Osteoblast (primary cell): ENCODE results near the gene SNAPC4. TPM values are rescaled to one million over a fixed set of nuclear protein-coding genes. Genes with fewer than 3 reads are reported as not detected.

ENCODE experiments used
- DNase-seq: peaks from one replicate; pipeline ENCODE4 v3.0.0; 2011; ENCODE audit warnings: low spot score, mixed read lengths; ENCODE audit not compliant: insufficient read length; ENCODE audit errors: missing footprints
- H2AFZ ChIP-seq: 2 replicates; pipeline ENCODE4 v1.6.0; 2011; ENCODE audit warnings: mild to moderate bottlenecking, low read length
- H3K27ac ChIP-seq: 2 replicates; pipeline ENCODE4 v1.5.1; 2011; ENCODE audit warnings: mild to moderate bottlenecking, low read depth, low read length, moderate library complexity
- H3K27me3 ChIP-seq: 2 replicates; pipeline ENCODE4 v1.6.0; 2012; ENCODE audit warnings: mild to moderate bottlenecking, control low read depth, inconsistent platforms, low read length, moderate library complexity; ENCODE audit not compliant: insufficient read depth
- H3K36me3 ChIP-seq: 2 replicates; pipeline ENCODE4 v1.5.1; 2011; ENCODE audit warnings: mild to moderate bottlenecking, low read length, control low read depth, moderate library complexity; ENCODE audit not compliant: insufficient read depth
- H3K4me1 ChIP-seq: 2 replicates; pipeline ENCODE4 v1.5.1; 2011; ENCODE audit warnings: mild to moderate bottlenecking, low read length, control low read depth, moderate library complexity; ENCODE audit not compliant: insufficient read depth
- H3K4me2 ChIP-seq: 2 replicates; pipeline ENCODE4 v1.6.0; 2011; ENCODE audit warnings: mild to moderate bottlenecking, low read length; ENCODE audit not compliant: insufficient read depth
- H3K4me3 ChIP-seq: fragments of 200-600 bp; sonication (generic); 3 replicates; pipeline ENCODE4 v1.5.1; 2012; ENCODE audit warnings: mild to moderate bottlenecking, low read length, inconsistent platforms; ENCODE audit not compliant: insufficient read depth
- H3K79me2 ChIP-seq: 2 replicates; pipeline ENCODE4 v1.6.0; 2012; ENCODE audit warnings: mild to moderate bottlenecking, low read length, control low read depth, inconsistent platforms; ENCODE audit not compliant: insufficient read depth
- H3K9me3 ChIP-seq: 2 replicates; pipeline ENCODE4 v1.5.1; 2011; ENCODE audit warnings: low read depth, low read length, control low read depth
- H4K20me1 ChIP-seq: 2 replicates; pipeline ENCODE4 v1.6.0; 2012; ENCODE audit warnings: mild to moderate bottlenecking, low read length, control low read depth; ENCODE audit not compliant: insufficient read depth
- total RNA-seq: library from RNA; depleted of rRNA; stranded (reverse); fragments of >200 nt; gene quantifications from 2 replicates; pipeline ENCODE4 v1.2.3, GENCODE V29; 2012
- TF ChIP-seq, protein P1 (sequence below): IDR thresholded peaks from 2 replicates; pipeline ENCODE4 v1.5.1; 2011; ENCODE audit warnings: mild to moderate bottlenecking, low read depth, low read length, moderate library complexity; ENCODE audit errors: extremely low read depth

Gene SNAPC4
- total RNA-seq, 1 donor: 9.0 TPM

GRCh38 chr9:136385015-136385414 lies 15.0 kb downstream of the SNAPC4 start:
- no peak for DNase-seq
- peaks cover 4% of the 10 kb centered on the region for H4K20me1 ChIP-seq
- H3K27me3 ChIP-seq: no peaks in the 10 kb centered on the region
- H3K27ac ChIP-seq: no peak overlapping the region
- H3K79me2 ChIP-seq: no peaks in the 10 kb centered on the region
- TF ChIP-seq, protein P1, sequence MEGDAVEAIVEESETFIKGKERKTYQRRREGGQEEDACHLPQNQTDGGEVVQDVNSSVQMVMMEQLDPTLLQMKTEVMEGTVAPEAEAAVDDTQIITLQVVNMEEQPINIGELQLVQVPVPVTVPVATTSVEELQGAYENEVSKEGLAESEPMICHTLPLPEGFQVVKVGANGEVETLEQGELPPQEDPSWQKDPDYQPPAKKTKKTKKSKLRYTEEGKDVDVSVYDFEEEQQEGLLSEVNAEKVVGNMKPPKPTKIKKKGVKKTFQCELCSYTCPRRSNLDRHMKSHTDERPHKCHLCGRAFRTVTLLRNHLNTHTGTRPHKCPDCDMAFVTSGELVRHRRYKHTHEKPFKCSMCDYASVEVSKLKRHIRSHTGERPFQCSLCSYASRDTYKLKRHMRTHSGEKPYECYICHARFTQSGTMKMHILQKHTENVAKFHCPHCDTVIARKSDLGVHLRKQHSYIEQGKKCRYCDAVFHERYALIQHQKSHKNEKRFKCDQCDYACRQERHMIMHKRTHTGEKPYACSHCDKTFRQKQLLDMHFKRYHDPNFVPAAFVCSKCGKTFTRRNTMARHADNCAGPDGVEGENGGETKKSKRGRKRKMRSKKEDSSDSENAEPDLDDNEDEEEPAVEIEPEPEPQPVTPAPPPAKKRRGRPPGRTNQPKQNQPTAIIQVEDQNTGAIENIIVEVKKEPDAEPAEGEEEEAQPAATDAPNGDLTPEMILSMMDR: no peak
- no peaks in the 10 kb centered on the region for H3K4me1 ChIP-seq
- peaks cover 61% of the 10 kb centered on the region for H3K36me3 ChIP-seq
- no peak overlapping the region for H2AFZ ChIP-seq
- H3K4me2 ChIP-seq: no peak overlapping the region
- no peaks in the 10 kb centered on the region for H3K9me3 ChIP-seq
- no peak overlapping the region for H3K4me3 ChIP-seq

GRCh38 chr9:136383436-136383835 lies 16.5 kb downstream of the SNAPC4 start:
- Histone ChIP-seq H3K4me1 (no peaks in the 10 kb centered on the region), H3K4me2 (no peak overlapping the region), H2AFZ (no peak overlapping the region), H4K20me1 (no peaks in the 10 kb centered on the region), H3K9me3 (no peaks in the 10 kb centered on the region), H3K79me2 (no peaks in the 10 kb centered on the region), H3K36me3 (peaks cover 47% of the 10 kb centered on the region), H3K27me3 (no peaks in the 10 kb centered on the region), H3K4me3 (no peak overlapping the region), H3K27ac (no peak overlapping the region)
- TF ChIP-seq, protein P1: no peak
- DNase-seq: no peak

DNA sequence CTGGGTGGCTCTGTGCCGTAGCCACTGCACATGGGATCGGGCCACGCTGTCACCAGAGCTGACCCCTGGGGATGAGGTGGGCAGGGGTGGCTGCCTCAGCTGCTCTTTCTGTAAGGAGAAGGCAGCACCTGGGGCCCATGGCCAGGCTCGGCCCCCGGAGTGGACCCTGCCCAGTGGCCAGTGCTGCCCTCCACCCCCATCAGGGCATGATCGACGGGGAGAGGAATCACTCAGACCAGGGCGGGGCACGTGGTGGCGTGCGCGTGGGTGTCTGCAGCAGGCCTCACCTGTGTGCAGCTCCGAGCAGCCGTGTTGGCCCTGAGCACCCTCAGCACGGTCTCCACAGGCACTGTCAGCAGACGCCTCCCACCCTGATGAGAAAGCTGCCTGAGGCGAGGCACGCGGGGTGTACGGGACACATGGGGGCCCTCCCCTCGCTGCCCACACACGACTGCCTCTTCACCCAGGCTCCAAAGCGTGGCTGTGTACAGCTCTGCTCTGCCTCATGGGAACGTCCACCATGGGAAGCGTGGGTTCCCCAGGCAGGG lies 17.9 kb downstream of the SNAPC4 start:
- Histone ChIP-seq H4K20me1 (no peaks in the 10 kb centered on the region), H3K27me3 (no peaks in the 10 kb centered on the region), H3K4me1 (no peaks in the 10 kb centered on the region), H3K4me2 (no peak overlapping the region), H3K36me3 (peaks cover 35% of the 10 kb centered on the region), H2AFZ (no peak overlapping the region), H3K79me2 (no peaks in the 10 kb centered on the region), H3K27ac (no peak overlapping the region), H3K9me3 (no peaks in the 10 kb centered on the region), H3K4me3 (no peak overlapping the region)
- no peak for DNase-seq
- TF ChIP-seq, protein P1: no peak

- H3K4me3 ChIP-seq: no peak overlapping the region
- peaks cover 31% of the 10 kb centered on the region for H3K36me3 ChIP-seq
- no peak overlapping the region for H3K27ac ChIP-seq
- no peaks in the 10 kb centered on the region for H3K4me1 ChIP-seq
- H3K27me3 ChIP-seq: no peaks in the 10 kb centered on the region
- DNase-seq: no peak
- H3K9me3 ChIP-seq: no peaks in the 10 kb centered on the region
- TF ChIP-seq, protein P1: no peak
- H2AFZ ChIP-seq: no peak overlapping the region
- H3K79me2 ChIP-seq: no peaks in the 10 kb centered on the region
- H3K4me2 ChIP-seq: no peak overlapping the region
- H4K20me1 ChIP-seq: no peaks in the 10 kb centered on the region
Measured at GRCh38 chr9:136381311-136381710, 18.7 kb downstream of the SNAPC4 start.
